Measurements from ENCODE around the gene PDE8A.

PDE8A gene

GRCh38 chr15:84981711-84982300 lies at the start of gene PDE8A:
TSS of gene PDE8A (plus strand) at chr15:84981856. CDS start at chr15:84982163, 307 bp downstream.
- CTCF ChIA-PET: no interaction called here
- H3K4me1 Mint-ChIP-seq: peaks cover 56% of the 10 kb centered on the region
- H3K9me3 Mint-ChIP-seq: no peaks in the 10 kb centered on the region
- H3K27me3 Mint-ChIP-seq: peaks cover 36% of the 10 kb centered on the region
- H3K36me3 Mint-ChIP-seq: peaks cover 1% of the 10 kb centered on the region
- peak within 1 kb of the TSS; percentile 97 for H3K27ac Mint-ChIP-seq
- peak within 1 kb of the TSS; percentile 90 for H3K4me3 Mint-ChIP-seq
- peak; percentile 74 for DNase-seq

GRCh38 chr15:84934942-84935729 lies 46.5 kb upstream of the PDE8A start:
- no peaks in the 10 kb centered on the region for H3K36me3 Mint-ChIP-seq
- peaks cover 30% of the 10 kb centered on the region for H3K27me3 Mint-ChIP-seq
- DNase-seq: no peak
- H3K27ac Mint-ChIP-seq: no peak overlapping the region
- H3K9me3 Mint-ChIP-seq: no peaks in the 10 kb centered on the region
- no peak overlapping the region for H3K4me3 Mint-ChIP-seq
- H3K4me1 Mint-ChIP-seq: no peaks in the 10 kb centered on the region
- CTCF ChIA-PET: interaction anchor here (1.4 kb wide), 1 partner anchor 8 kb away, joined by 3 read pairs; no protein-coding TSS in a partner anchor

- Mint-ChIP-seq H3K9me3 (no peaks in the 10 kb centered on the region), H3K27me3 (peaks cover 39% of the 10 kb centered on the region), H3K4me3 (no peak overlapping the region), H3K4me1 (no peaks in the 10 kb centered on the region), H3K27ac (no peak overlapping the region), H3K36me3 (no peaks in the 10 kb centered on the region)
- no peak for DNase-seq
- CTCF ChIA-PET: interaction anchor here (0.8 to 1.9 kb wide), 3 partner anchors 11 to 349 kb away, joined by 3 to 4 read pairs (median 4); no protein-coding TSS in a partner anchor
Measured at GRCh38 chr15:84937144-84937543, 44.5 kb upstream of the PDE8A start.

GRCh38 chr15:84938726-84939125 lies 42.9 kb upstream of the PDE8A start:
- H3K4me3 Mint-ChIP-seq: no peak overlapping the region
- no peak for DNase-seq
- peaks cover 31% of the 10 kb centered on the region for H3K27me3 Mint-ChIP-seq
- no peaks in the 10 kb centered on the region for H3K9me3 Mint-ChIP-seq
- H3K27ac Mint-ChIP-seq: no peak overlapping the region
- H3K4me1 Mint-ChIP-seq: no peaks in the 10 kb centered on the region
- CTCF ChIA-PET: interaction anchor here (0.5 to 1.9 kb wide), 3 partner anchors 9 to 106 kb away, joined by 3 to 4 read pairs (median 3); no protein-coding TSS in a partner anchor
- H3K36me3 Mint-ChIP-seq: no peaks in the 10 kb centered on the region

- no peak overlapping the region for H3K4me3 Mint-ChIP-seq
Measured at GRCh38 chr15:84940399-84940798, 41.3 kb upstream of the PDE8A start.

GRCh38 chr15:84942456-84942855 lies 39.2 kb upstream of the PDE8A start:
- H3K36me3 Mint-ChIP-seq: no peaks in the 10 kb centered on the region
- H3K27me3 Mint-ChIP-seq: peaks cover 37% of the 10 kb centered on the region
- no peak overlapping the region for H3K27ac Mint-ChIP-seq
- DNase-seq: no peak
- H3K4me1 Mint-ChIP-seq: no peaks in the 10 kb centered on the region
- H3K9me3 Mint-ChIP-seq: no peaks in the 10 kb centered on the region
- CTCF ChIA-PET: no interaction called here
- no peak overlapping the region for H3K4me3 Mint-ChIP-seq

More at GRCh38 chr15:84940399-84940798, 41.3 kb upstream of the PDE8A start:
- Mint-ChIP-seq H3K36me3 (no peaks in the 10 kb centered on the region), H3K4me1 (no peaks in the 10 kb centered on the region), H3K27ac (no peak overlapping the region), H3K9me3 (no peaks in the 10 kb centered on the region), H3K27me3 (peaks cover 35% of the 10 kb centered on the region)
- CTCF ChIA-PET: interaction anchor here (0.9 kb wide), 1 partner anchor 103 kb away, joined by 4 read pairs; no protein-coding TSS in a partner anchor
- DNase-seq: no peak

GRCh38 chr15:84944311-84944710 lies 37.3 kb upstream of the PDE8A start:
- CTCF ChIA-PET: no interaction called here
- H3K9me3 Mint-ChIP-seq: no peaks in the 10 kb centered on the region

GRCh38 chr15:84944861-84945260 lies 36.8 kb upstream of the PDE8A start:
- CTCF ChIA-PET: no interaction called here
- peaks cover 29% of the 10 kb centered on the region for H3K27me3 Mint-ChIP-seq
- no peaks in the 10 kb centered on the region for H3K36me3 Mint-ChIP-seq
- H3K9me3 Mint-ChIP-seq: no peaks in the 10 kb centered on the region
- DNase-seq: no peak
- H3K4me1 Mint-ChIP-seq: no peaks in the 10 kb centered on the region
- H3K4me3 Mint-ChIP-seq: no peak overlapping the region
- H3K27ac Mint-ChIP-seq: no peak overlapping the region

More at GRCh38 chr15:84944311-84944710, 37.3 kb upstream of the PDE8A start:
- Mint-ChIP-seq H3K4me3 (no peak overlapping the region), H3K27ac (no peak overlapping the region), H3K4me1 (no peaks in the 10 kb centered on the region), H3K27me3 (peaks cover 25% of the 10 kb centered on the region), H3K36me3 (no peaks in the 10 kb centered on the region)
- no peak for DNase-seq

GRCh38 chr15:84946772-84947489 lies 34.7 kb upstream of the PDE8A start:
- CTCF ChIA-PET: interaction anchor here (1.2 to 1.4 kb wide), 2 partner anchors 10 to 77 kb away, joined by 3 read pairs; no protein-coding TSS in a partner anchor
- Mint-ChIP-seq H3K4me1 (no peaks in the 10 kb centered on the region), H3K9me3 (no peaks in the 10 kb centered on the region)

GRCh38 chr15:84947947-84948830 lies 33.5 kb upstream of the PDE8A start:
- no peak for DNase-seq
- CTCF ChIA-PET: interaction anchor here (1.1 to 1.4 kb wide), 2 partner anchors 11 to 76 kb away, joined by 3 read pairs; no protein-coding TSS in a partner anchor
- Mint-ChIP-seq H3K4me1 (no peaks in the 10 kb centered on the region), H3K36me3 (no peaks in the 10 kb centered on the region), H3K27me3 (peaks cover 33% of the 10 kb centered on the region), H3K4me3 (no peak overlapping the region), H3K9me3 (no peaks in the 10 kb centered on the region), H3K27ac (no peak overlapping the region)

More at GRCh38 chr15:84946772-84947489, 34.7 kb upstream of the PDE8A start:
- Mint-ChIP-seq H3K4me3 (no peak overlapping the region), H3K27ac (no peak overlapping the region), H3K36me3 (no peaks in the 10 kb centered on the region), H3K27me3 (peaks cover 29% of the 10 kb centered on the region)
- DNase-seq: no peak

GRCh38 chr15:84949043-84949442 lies 32.6 kb upstream of the PDE8A start:
- Mint-ChIP-seq H3K27ac (no peak overlapping the region), H3K4me3 (no peak overlapping the region), H3K9me3 (no peaks in the 10 kb centered on the region), H3K36me3 (no peaks in the 10 kb centered on the region), H3K27me3 (peaks cover 38% of the 10 kb centered on the region), H3K4me1 (no peaks in the 10 kb centered on the region)
- CTCF ChIA-PET: no interaction called here
- DNase-seq: no peak

- Mint-ChIP-seq H3K4me3 (no peak overlapping the region), H3K27me3 (peaks cover 42% of the 10 kb centered on the region), H3K27ac (no peak overlapping the region), H3K4me1 (no peaks in the 10 kb centered on the region), H3K9me3 (no peaks in the 10 kb centered on the region), H3K36me3 (no peaks in the 10 kb centered on the region)
- CTCF ChIA-PET: interaction anchor here (0.6 kb wide), 1 partner anchor 209 kb away, joined by 4 read pairs; no protein-coding TSS in a partner anchor
- no peak for DNase-seq
Measured at GRCh38 chr15:84949845-84950569, 31.6 kb upstream of the PDE8A start.

- no peaks in the 10 kb centered on the region for H3K9me3 Mint-ChIP-seq
- no peak for DNase-seq
- H3K4me3 Mint-ChIP-seq: no peak overlapping the region
- H3K27me3 Mint-ChIP-seq: peaks cover 42% of the 10 kb centered on the region
- no peaks in the 10 kb centered on the region for H3K36me3 Mint-ChIP-seq
- CTCF ChIA-PET: interaction anchor here (0.6 kb wide), 1 partner anchor 209 kb away, joined by 4 read pairs; no protein-coding TSS in a partner anchor
- H3K4me1 Mint-ChIP-seq: no peaks in the 10 kb centered on the region
- H3K27ac Mint-ChIP-seq: no peak overlapping the region
Measured at GRCh38 chr15:84950570-84951111, 31.0 kb upstream of the PDE8A start.

Measured in activated naive CD4-positive, alpha-beta T cell treated with anti-CD3 and anti-CD28 coated beads, Interleukin-2, amount 10 ng/mL, durations not matched to agents 7 days and 5 days (primary cell).